GM21515 (cell line): Measurements from ENCODE around the gene MARCO.
A peak's percentile ranks its signal among the peaks of the same experiment; 100 is the strongest.

Experiments used
- ATAC-seq: cut with Tn5 transposase; IDR thresholded peaks from one replicate; pipeline ENCODE4 v1.9.1; 2021; ENCODE audit not compliant: unreplicated experiment

MARCO gene

GRCh38 chr2:118973542-118973951, 31.6 kb downstream of the MARCO start:
- ATAC-seq: no peak

- no peak for ATAC-seq
These were observed 32.4 kb downstream of the MARCO start for GRCh38 chr2:118974103-118974993.

GRCh38 chr2:118975133-118975532, 33.1 kb downstream of the MARCO start:
- no peak for ATAC-seq

GRCh38 chr2:118978064-118978463, 36.1 kb downstream of the MARCO start:
- ATAC-seq: no peak

GRCh38 chr2:118979152-118979861, 37.3 kb downstream of the MARCO start:
- ATAC-seq: no peak

GRCh38 chr2:118980022-118980421, 38.0 kb downstream of the MARCO start:
- ATAC-seq: no peak

- no peak for ATAC-seq
These were observed 38.6 kb downstream of the MARCO start for GRCh38 chr2:118980573-118980972.

GRCh38 chr2:118981632-118982031, 39.6 kb downstream of the MARCO start:
- no peak for ATAC-seq

GRCh38 chr2:118982039-118982438, 40.0 kb downstream of the MARCO start:
- ATAC-seq: no peak

- no peak for ATAC-seq
These were observed 41.1 kb downstream of the MARCO start for GRCh38 chr2:118983133-118983532.

GRCh38 chr2:118983915-118984314, 41.9 kb downstream of the MARCO start:
- ATAC-seq: no peak

GRCh38 chr2:118986738-118987137, 44.7 kb downstream of the MARCO start:
- ATAC-seq: no peak

GRCh38 chr2:118987886-118988285, 45.9 kb downstream of the MARCO start:
- no peak for ATAC-seq

- no peak for ATAC-seq
These were observed 46.7 kb downstream of the MARCO start for GRCh38 chr2:118988706-118989105.

GRCh38 chr2:118989481-118989880, 47.5 kb downstream of the MARCO start:
- ATAC-seq: peak; percentile 53

- ATAC-seq: no peak
These were observed 49.0 kb downstream of the MARCO start for GRCh38 chr2:118990757-118991545.

GRCh38 chr2:118991554-118991953, 49.6 kb downstream of the MARCO start:
- ATAC-seq: no peak

GRCh38 chr2:118992740-118993391, 50.9 kb downstream of the MARCO start:
- ATAC-seq: no peak

GRCh38 chr2:118993392-118993752, 51.4 kb downstream of the MARCO start:
- ATAC-seq: no peak

- ATAC-seq: no peak
These were observed 52.2 kb downstream of the MARCO start for GRCh38 chr2:118994172-118994700.

- ATAC-seq: no peak
These were observed 52.8 kb downstream of the MARCO start for GRCh38 chr2:118994778-118995177.
